Tibial nerve (tissue), 4 donors: Measurements from ENCODE around the gene EXO5.

ENCODE experiments used
- EP300 ChIP-seq, 2 donors: sonication (generic); formaldehyde crosslinking; IDR thresholded peaks; one replicate each; pipeline ENCODE4 v1.6.1; 2017; ENCODE audit warnings: antibody characterized with exemption in 2 of 2, mild to moderate bottlenecking in 1 of 2
- POLR2A ChIP-seq, 2 donors: fragments of 450-650 bp; IDR thresholded peaks; one replicate each; pipeline ENCODE4 v1.6.1; 2017; ENCODE audit warnings: antibody characterized with exemption in 2 of 2, mild to moderate bottlenecking in 2 of 2, moderate library complexity in 2 of 2
- TF ChIP-seq, protein P1 (sequence below), 5 experiments: fragments of 200-600 bp in 3 of 5; fragments of 450-650 bp in 2 of 5; sonication (generic) in 3 of 5; IDR thresholded peaks; one replicate each; pipeline ENCODE4 v1.5.1; 2016 to 2019; ENCODE audit warnings: antibody characterized with exemption in 5 of 5, mild to moderate bottlenecking in 3 of 5, moderate library complexity in 2 of 5

- TF ChIP-seq POLR2A (IDR thresholded peaks at IDR 0.05) = no peak
- TF ChIP-seq, protein P1, sequence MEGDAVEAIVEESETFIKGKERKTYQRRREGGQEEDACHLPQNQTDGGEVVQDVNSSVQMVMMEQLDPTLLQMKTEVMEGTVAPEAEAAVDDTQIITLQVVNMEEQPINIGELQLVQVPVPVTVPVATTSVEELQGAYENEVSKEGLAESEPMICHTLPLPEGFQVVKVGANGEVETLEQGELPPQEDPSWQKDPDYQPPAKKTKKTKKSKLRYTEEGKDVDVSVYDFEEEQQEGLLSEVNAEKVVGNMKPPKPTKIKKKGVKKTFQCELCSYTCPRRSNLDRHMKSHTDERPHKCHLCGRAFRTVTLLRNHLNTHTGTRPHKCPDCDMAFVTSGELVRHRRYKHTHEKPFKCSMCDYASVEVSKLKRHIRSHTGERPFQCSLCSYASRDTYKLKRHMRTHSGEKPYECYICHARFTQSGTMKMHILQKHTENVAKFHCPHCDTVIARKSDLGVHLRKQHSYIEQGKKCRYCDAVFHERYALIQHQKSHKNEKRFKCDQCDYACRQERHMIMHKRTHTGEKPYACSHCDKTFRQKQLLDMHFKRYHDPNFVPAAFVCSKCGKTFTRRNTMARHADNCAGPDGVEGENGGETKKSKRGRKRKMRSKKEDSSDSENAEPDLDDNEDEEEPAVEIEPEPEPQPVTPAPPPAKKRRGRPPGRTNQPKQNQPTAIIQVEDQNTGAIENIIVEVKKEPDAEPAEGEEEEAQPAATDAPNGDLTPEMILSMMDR (IDR thresholded peaks at IDR 0.05) = no peak
- TF ChIP-seq EP300 (IDR thresholded peaks at IDR 0.05) = no peak
Observed at GRCh38 chr1:40495315-40495903, 13.2 kb upstream of the EXO5 start.
